Sigmoid colon (tissue), 7 donors: ENCODE data around the gene UBALD2. TPM values are rescaled to one million over a fixed set of nuclear protein-coding genes. Genes with fewer than 3 reads are reported as not detected.

Source experiments
- DNase-seq: peaks from one replicate; pipeline ENCODE4 v3.0.0-alpha.2; 2019
- H3K27ac ChIP-seq, 4 donors: fragments of 200-600 bp; sonication (generic); one replicate each; pipeline ENCODE4 v1.5.1; 2016 to 2019; ENCODE audit warnings: mild to moderate bottlenecking in 1 of 4
- H3K27me3 ChIP-seq, 3 donors: fragments of 200-600 bp; sonication (generic); one replicate each; pipeline ENCODE4 v1.5.1; 2019; ENCODE audit warnings: mild to moderate bottlenecking in 1 of 3
- H3K36me3 ChIP-seq, 4 donors: fragments of 200-600 bp; sonication (generic); one replicate each; pipeline ENCODE4 v1.5.1; 2016 to 2019
- H3K4me1 ChIP-seq, 4 donors: fragments of 200-600 bp; sonication (generic); one replicate each; pipeline ENCODE4 v1.5.1; 2017 to 2019
- H3K4me3 ChIP-seq, 4 donors: fragments of 200-600 bp; sonication (generic); one replicate each; pipeline ENCODE4 v1.5.1; 2017 to 2019; ENCODE audit warnings: mild to moderate bottlenecking in 2 of 4, moderate library complexity in 1 of 4
- H3K9me3 ChIP-seq, 4 donors: fragments of 200-600 bp in 3 of 4; sonication (generic) in 3 of 4; one replicate each; pipeline versions ENCODE4 v1.5.1 to v1.6.1; 2013 to 2019
- CTCF ChIP-seq, 4 experiments: fragments of 450-650 bp in 3 of 4; fragments of 200-600 bp in 1 of 4; IDR thresholded peaks; one replicate each; pipeline ENCODE4 v1.5.1; 2016 to 2019; ENCODE audit warnings: antibody characterized with exemption in 4 of 4, mild to moderate bottlenecking in 3 of 4, moderate library complexity in 2 of 4
- EP300 ChIP-seq, 4 donors: sonication (generic); formaldehyde crosslinking; IDR thresholded peaks; one replicate each; pipeline ENCODE4 v1.6.1; 2017; ENCODE audit warnings: antibody characterized with exemption in 4 of 4
- POLR2A ChIP-seq, 2 donors: fragments of 450-650 bp; IDR thresholded peaks; one replicate each; pipeline ENCODE4 v1.6.1; 2016; ENCODE audit warnings: antibody characterized with exemption in 2 of 2, mild to moderate bottlenecking in 2 of 2, moderate library complexity in 2 of 2
- POLR2AphosphoS5 ChIP-seq, 4 donors: sonication (generic); formaldehyde crosslinking; IDR thresholded peaks; one replicate each; pipeline ENCODE4 v1.6.1; 2017; ENCODE audit warnings: antibody characterized with exemption in 4 of 4
- WGBS, 2 donors: extraction: QIAGEN DNeasy Blood & Tissue Kit; methylation state at CpG; one replicate each; pipeline ENCODE4 v1.1.7; 2013; 5-methylcytosine and 5-hydroxymethylcytosine counted together
- intact Hi-C: fragments of 100-400 bp; cut with DNase I; formaldehyde crosslinking; loops from one replicate; pipeline ENCODE4 v1.15.1; 2023
- polyA plus RNA-seq, 3 donors: library from polyadenylated mRNA; stranded (reverse); fragments of 200-250 nt; gene quantifications; one replicate each; pipeline ENCODE4 v1.2.3, GENCODE V29; 2013
- total RNA-seq, 4 donors: library from RNA; depleted of rRNA; stranded (reverse); fragments of >200 nt; gene quantifications; one replicate each; pipeline ENCODE4 v1.1.0, GENCODE V29; 2016
- donor health status: healthy with polysubstance abuse.
- donor health status: Bipolar disorder and iron deficiency.
- donor health status: healthy.

Gene UBALD2
- total and polyA plus RNA-seq, 7 donors: 3.9 to 105 (median 11.8) TPM

- no peaks in the 10 kb centered on the region for H3K9me3 ChIP-seq
- 84 to 89% methylated on average over 23 of the region's 23 CpGs for WGBS, 2 donors
- no peaks in the 10 kb centered on the region for H3K27me3 ChIP-seq
- DNase-seq: no peak
- H3K36me3 ChIP-seq: no peaks in the 10 kb centered on the region
- H3K4me3 ChIP-seq: no peak overlapping the region
- TF ChIP-seq CTCF (IDR thresholded peaks at IDR 0.05): no peak
- TF ChIP-seq POLR2AphosphoS5 (IDR thresholded peaks at IDR 0.05): no peak
- TF ChIP-seq POLR2A (IDR thresholded peaks at IDR 0.05): no peak
- no peak for TF ChIP-seq EP300 (IDR thresholded peaks at IDR 0.05)
- H3K4me1 ChIP-seq: peaks cover 0 to 21% (median 6%) of the 10 kb centered on the region in 4 donors
- peak overlapping the region in 1 of 4 donors; percentile 15 for H3K27ac ChIP-seq
- intact Hi-C loops: no loop called here
Measured at GRCh38 chr17:76281573-76282371, 16.6 kb downstream of the UBALD2 start.

GRCh38 chr17:76292567-76292966 lies 27.4 kb downstream of the UBALD2 start:
- intact Hi-C loops: no loop called here
- no peak for TF ChIP-seq POLR2A (IDR thresholded peaks at IDR 0.05)
- no peak for TF ChIP-seq CTCF (IDR thresholded peaks at IDR 0.05)
- TF ChIP-seq EP300 (IDR thresholded peaks at IDR 0.05): no peak
- no peak for TF ChIP-seq POLR2AphosphoS5 (IDR thresholded peaks at IDR 0.05)
- Histone ChIP-seq H3K27ac (no peak overlapping the region), H3K4me1 (no peaks in the 10 kb centered on the region), H3K36me3 (peaks cover 0 to 20% (median 4%) of the 10 kb centered on the region in 4 donors), H3K27me3 (no peaks in the 10 kb centered on the region), H3K9me3 (no peaks in the 10 kb centered on the region), H3K4me3 (no peak overlapping the region)
- WGBS, 2 donors: 95 to 96% methylated on average over 4 of the region's 4 CpGs
- no peak for DNase-seq

GRCh38 chr17:76293106-76293505 lies 28.0 kb downstream of the UBALD2 start:
- peaks cover 0 to 20% (median 4%) of the 10 kb centered on the region in 4 donors for H3K36me3 ChIP-seq
- no peak for TF ChIP-seq POLR2A (IDR thresholded peaks at IDR 0.05)
- TF ChIP-seq EP300 (IDR thresholded peaks at IDR 0.05): no peak
- no peak for TF ChIP-seq POLR2AphosphoS5 (IDR thresholded peaks at IDR 0.05)
- TF ChIP-seq CTCF (IDR thresholded peaks at IDR 0.05): no peak
- WGBS, 2 donors: 89 to 90% methylated on average over 7 of the region's 7 CpGs
- no peaks in the 10 kb centered on the region for H3K9me3 ChIP-seq
- no peak for DNase-seq
- intact Hi-C loops: no loop called here
- H3K27me3 ChIP-seq: no peaks in the 10 kb centered on the region
- no peak overlapping the region for H3K27ac ChIP-seq
- H3K4me1 ChIP-seq: no peaks in the 10 kb centered on the region
- H3K4me3 ChIP-seq: no peak overlapping the region

- intact Hi-C loops: no loop called here
- no peak for TF ChIP-seq POLR2AphosphoS5 (IDR thresholded peaks at IDR 0.05)
- no peak for TF ChIP-seq CTCF (IDR thresholded peaks at IDR 0.05)
- TF ChIP-seq EP300 (IDR thresholded peaks at IDR 0.05): no peak
- TF ChIP-seq POLR2A (IDR thresholded peaks at IDR 0.05): no peak
- WGBS, 2 donors: 16 to 63% methylated on average over 4 of the region's 4 CpGs
- Histone ChIP-seq H3K36me3 (peaks cover 0 to 13% (median 4%) of the 10 kb centered on the region in 4 donors), H3K4me3 (no peak overlapping the region), H3K27me3 (no peaks in the 10 kb centered on the region), H3K27ac (no peak overlapping the region), H3K9me3 (no peaks in the 10 kb centered on the region), H3K4me1 (no peaks in the 10 kb centered on the region)
- DNase-seq: no peak
Measured at GRCh38 chr17:76296186-76296585, 31.0 kb downstream of the UBALD2 start.
